Mesendoderm (in vitro differentiated cells): ENCODE results near the gene FST.

Experiments used
- DNase-seq: peaks from one replicate; pipeline ENCODE4 v3.0.0; 2013
- H2AK5ac ChIP-seq: 2 replicates; pipeline ENCODE4 v1.6.1; 2013; ENCODE audit warnings: low read length, inconsistent platforms
- H2BK120ac ChIP-seq: 2 replicates; pipeline ENCODE4 v1.6.1; 2013; ENCODE audit warnings: low read depth, mild to moderate bottlenecking, low read length, moderate library complexity, mixed read lengths
- H2BK15ac ChIP-seq: replicated peaks from 2 replicates; pipeline ENCODE4 v1.6.1; 2013; ENCODE audit warnings: low read depth, mild to moderate bottlenecking, moderate library complexity
- H2BK5ac ChIP-seq: 2 replicates; pipeline ENCODE4 v1.6.1; 2013; ENCODE audit warnings: low read length, inconsistent platforms
- H3K18ac ChIP-seq: 2 replicates; pipeline ENCODE4 v1.6.1; 2013; ENCODE audit warnings: mild to moderate bottlenecking, low read length, mixed read lengths
- H3K23ac ChIP-seq: one replicate; pipeline ENCODE4 v1.6.1; 2013; ENCODE audit warnings: low read length
- H3K27ac ChIP-seq: 2 replicates; pipeline ENCODE4 v1.5.1; 2013; ENCODE audit warnings: low read depth, mild to moderate bottlenecking, inconsistent platforms, low read length, moderate library complexity
- H3K27me3 ChIP-seq: 2 replicates; pipeline ENCODE4 v1.6.1; 2013; ENCODE audit warnings: low read length, control low read depth, mild to moderate bottlenecking, inconsistent platforms; ENCODE audit not compliant: insufficient read depth, poor library complexity
- H3K36me3 ChIP-seq: 2 replicates; pipeline ENCODE4 v1.6.1; 2013; ENCODE audit warnings: low read length, inconsistent platforms; ENCODE audit not compliant: control insufficient read depth, insufficient read depth
- H3K4ac ChIP-seq: one replicate; pipeline ENCODE4 v1.6.1; 2013; ENCODE audit warnings: low read depth, mild to moderate bottlenecking, low read length, moderate library complexity
- H3K4me1 ChIP-seq: 2 replicates; pipeline ENCODE4 v1.6.1; 2013; ENCODE audit warnings: low read depth, low read length, inconsistent platforms; ENCODE audit not compliant: control insufficient read depth
- H3K4me2 ChIP-seq: 2 replicates; pipeline ENCODE4 v1.6.1; 2013; ENCODE audit warnings: low read length
- H3K4me3 ChIP-seq: 2 replicates; pipeline ENCODE4 v1.5.1; 2013; ENCODE audit warnings: mild to moderate bottlenecking, low read length
- H3K56ac ChIP-seq: one replicate; pipeline ENCODE4 v1.6.1; 2013; ENCODE audit warnings: low read length
- H3K79me1 ChIP-seq: 2 replicates; pipeline ENCODE4 v1.6.1; 2013; ENCODE audit warnings: low read length, inconsistent platforms
- H3K79me2 ChIP-seq: 2 replicates; pipeline ENCODE4 v1.6.1; 2013; ENCODE audit warnings: mild to moderate bottlenecking, low read length; ENCODE audit not compliant: control insufficient read depth, insufficient read depth
- H3K9ac ChIP-seq: 2 replicates; pipeline ENCODE4 v1.6.1; 2013; ENCODE audit warnings: low read length, inconsistent platforms
- H4K5ac ChIP-seq: one replicate; pipeline ENCODE4 v1.6.1; 2013; ENCODE audit warnings: low read length
- H4K8ac ChIP-seq: one replicate; pipeline ENCODE4 v1.6.1; 2013; ENCODE audit warnings: low read depth, mild to moderate bottlenecking, control low read depth, low read length, moderate library complexity
- WGBS: extraction: QIAGEN DNeasy Blood & Tissue Kit; methylation state at CpG from one replicate; pipeline ENCODE4 v1.1.7; 2013; ENCODE audit warnings: low lambda C conversion rate, missing lambda C conversion rate; ENCODE audit not compliant: insufficient coverage; ENCODE audit errors: extremely low coverage; 5-methylcytosine and 5-hydroxymethylcytosine counted together

FST gene

GRCh38 chr5:53479590-53480415 is 626 bp upstream of the FST start:
- Histone ChIP-seq H3K18ac (peak overlapping the region; percentile 99), H3K27ac (peak overlapping the region; percentile 91), H3K79me1 (peaks cover 4% of the 10 kb centered on the region), H3K23ac (peak overlapping the region; percentile 25), H3K9ac (peak overlapping the region; percentile 88), H3K4me1 (peaks cover 2% of the 10 kb centered on the region), H2BK5ac (peak overlapping the region; percentile 20), H4K5ac (no peak overlapping the region), H4K8ac (peak overlapping the region; percentile 89), H3K4me2 (peak overlapping the region; percentile 79), H3K4ac (peak overlapping the region; percentile 22), H2BK120ac (peak overlapping the region; percentile 97), H3K36me3 (peaks cover 2% of the 10 kb centered on the region), H3K79me2 (peaks cover 20% of the 10 kb centered on the region), H2BK15ac (peak overlapping the region; percentile 88), H3K56ac (peak overlapping the region; percentile 95), H3K4me3 (peak overlapping the region; percentile 85), H2AK5ac (no peak overlapping the region), H3K27me3 (no peaks in the 10 kb centered on the region)
- WGBS = no CpG with 5 or more reads among the region's 81 CpGs
- DNase-seq = peak; percentile 77

GRCh38 chr5:53481159-53481886 is 894 bp downstream of the FST start:
- no peak overlapping the region for H3K23ac ChIP-seq
- no peak for DNase-seq
- peak overlapping the region; percentile 95 for H3K56ac ChIP-seq
- H3K4me3 ChIP-seq = peak overlapping the region; percentile 85
- peak overlapping the region; percentile 38 for H3K27ac ChIP-seq
- peaks cover 2% of the 10 kb centered on the region for H3K4me1 ChIP-seq
- H2BK5ac ChIP-seq = no peak overlapping the region
- H3K18ac ChIP-seq = peak overlapping the region; percentile 54
- no peak overlapping the region for H4K8ac ChIP-seq
- peaks cover 3% of the 10 kb centered on the region for H3K36me3 ChIP-seq
- no peaks in the 10 kb centered on the region for H3K27me3 ChIP-seq
- H2BK120ac ChIP-seq = no peak overlapping the region
- H4K5ac ChIP-seq = no peak overlapping the region
- H3K79me1 ChIP-seq = peaks cover 4% of the 10 kb centered on the region
- no peak overlapping the region for H2BK15ac ChIP-seq
- no peak overlapping the region for H2AK5ac ChIP-seq
- no CpG with 5 or more reads among the region's 7 CpGs for WGBS
- peaks cover 20% of the 10 kb centered on the region for H3K79me2 ChIP-seq
- no peak overlapping the region for H3K4ac ChIP-seq
- H3K4me2 ChIP-seq = peak overlapping the region; percentile 95
- peak overlapping the region; percentile 88 for H3K9ac ChIP-seq

- no peak overlapping the region for H3K27ac ChIP-seq
- no peak overlapping the region for H2BK15ac ChIP-seq
- H3K4me2 ChIP-seq = peak overlapping the region; percentile 74
- peaks cover 2% of the 10 kb centered on the region for H3K4me1 ChIP-seq
- no peak overlapping the region for H2AK5ac ChIP-seq
- H2BK5ac ChIP-seq = no peak overlapping the region
- DNase-seq = peak; percentile 68
- peak overlapping the region; percentile 91 for H3K56ac ChIP-seq
- peak overlapping the region; percentile 88 for H3K9ac ChIP-seq
- H3K27me3 ChIP-seq = no peaks in the 10 kb centered on the region
- H3K79me2 ChIP-seq = peaks cover 20% of the 10 kb centered on the region
- no peak overlapping the region for H2BK120ac ChIP-seq
- H3K23ac ChIP-seq = no peak overlapping the region
- no peak overlapping the region for H4K8ac ChIP-seq
- no CpG with 5 or more reads among the region's 36 CpGs for WGBS
- peak overlapping the region; percentile 24 for H3K18ac ChIP-seq
- peak overlapping the region; percentile 70 for H3K4me3 ChIP-seq
- peaks cover 3% of the 10 kb centered on the region for H3K36me3 ChIP-seq
- peaks cover 4% of the 10 kb centered on the region for H3K79me1 ChIP-seq
- no peak overlapping the region for H3K4ac ChIP-seq
- H4K5ac ChIP-seq = no peak overlapping the region
Measured at GRCh38 chr5:53481887-53482716, 1.7 kb downstream of the FST start.

- Histone ChIP-seq H3K4me2 (peak overlapping the region; percentile 67), H4K5ac (no peak overlapping the region), H3K4ac (no peak overlapping the region), H3K79me1 (peaks cover 4% of the 10 kb centered on the region), H3K23ac (no peak overlapping the region), H2BK120ac (no peak overlapping the region), H3K4me3 (peak overlapping the region; percentile 32), H3K27ac (no peak overlapping the region), H4K8ac (no peak overlapping the region), H3K9ac (peak overlapping the region; percentile 88), H3K27me3 (no peaks in the 10 kb centered on the region), H3K79me2 (peaks cover 20% of the 10 kb centered on the region), H3K18ac (no peak overlapping the region), H2BK15ac (no peak overlapping the region), H2BK5ac (no peak overlapping the region), H3K36me3 (peaks cover 3% of the 10 kb centered on the region), H3K56ac (peak overlapping the region; percentile 84), H2AK5ac (no peak overlapping the region), H3K4me1 (peaks cover 2% of the 10 kb centered on the region)
- no CpG with 5 or more reads among the region's 35 CpGs for WGBS
- DNase-seq = peak; percentile 93
Measured at GRCh38 chr5:53482717-53483638, 2.5 kb downstream of the FST start.

GRCh38 chr5:53487436-53487835 is 7.0 kb downstream of the FST start:
- H3K36me3 ChIP-seq = peaks cover 3% of the 10 kb centered on the region
- H3K4me2 ChIP-seq = no peak overlapping the region
- no peak overlapping the region for H3K4me3 ChIP-seq
- no peak overlapping the region for H3K18ac ChIP-seq
- WGBS = no CpG with 5 or more reads among the region's 1 CpG
- H4K5ac ChIP-seq = no peak overlapping the region
- peaks cover 5% of the 10 kb centered on the region for H3K79me2 ChIP-seq
- no peak overlapping the region for H2BK120ac ChIP-seq
- H3K23ac ChIP-seq = no peak overlapping the region
- H3K9ac ChIP-seq = no peak overlapping the region
- no peak overlapping the region for H3K56ac ChIP-seq
- no peak overlapping the region for H4K8ac ChIP-seq
- H3K79me1 ChIP-seq = peaks cover 4% of the 10 kb centered on the region
- no peaks in the 10 kb centered on the region for H3K27me3 ChIP-seq
- H2AK5ac ChIP-seq = no peak overlapping the region
- H3K4me1 ChIP-seq = peaks cover 2% of the 10 kb centered on the region
- H3K27ac ChIP-seq = no peak overlapping the region
- no peak for DNase-seq
- no peak overlapping the region for H2BK5ac ChIP-seq
- no peak overlapping the region for H3K4ac ChIP-seq
- no peak overlapping the region for H2BK15ac ChIP-seq
